HG03575 (cell line): ENCODE measurements around the gene OR52K2.
"Not testable (repeated sequence)": the region's sequence is repeated elsewhere in the genome, so short reads cannot be mapped to it uniquely, and the experiment has no call there.

ENCODE experiments used
- ATAC-seq: cut with Tn5 transposase; IDR thresholded peaks from one replicate; pipeline ENCODE4 v1.9.1; 2021; ENCODE audit not compliant: unreplicated experiment, insufficient number of reproducible peaks, low FRiP score; ENCODE audit errors: extremely low read depth

OR52K2 gene

GRCh38 chr11:4467811-4468606 is 18.9 kb downstream of the OR52K2 start:
- ATAC-seq = no peak

GRCh38 chr11:4479644-4480043 is 30.5 kb downstream of the OR52K2 start:
- no peak for ATAC-seq

- no peak for ATAC-seq
These were observed 31.6 kb downstream of the OR52K2 start for GRCh38 chr11:4480577-4481239.

GRCh38 chr11:4481240-4481582 is 32.1 kb downstream of the OR52K2 start:
- no peak for ATAC-seq

GRCh38 chr11:4482445-4482844 is 33.4 kb downstream of the OR52K2 start, which contains the start of gene OR52K1:
OR52K1 (plus strand) TSS chr11:4482646; CDS start chr11:4488901, 6,255 bp downstream.
- ATAC-seq = no peak

- ATAC-seq = no peak
These were observed 35.2 kb downstream of the OR52K2 start for GRCh38 chr11:4484310-4484709.

GRCh38 chr11:4491405-4491804 is 42.3 kb downstream of the OR52K2 start:
- not testable (repeated sequence) for ATAC-seq

- ATAC-seq = no peak
These were observed 42.9 kb downstream of the OR52K2 start for GRCh38 chr11:4491878-4492606.

GRCh38 chr11:4493480-4493818 is 44.4 kb downstream of the OR52K2 start:
- no peak for ATAC-seq

GRCh38 chr11:4495487-4495886 is 46.4 kb downstream of the OR52K2 start:
- ATAC-seq = no peak

- ATAC-seq = no peak
These were observed 46.9 kb downstream of the OR52K2 start for GRCh38 chr11:4495986-4496385.

GRCh38 chr11:4496557-4497248 is 47.6 kb downstream of the OR52K2 start:
- no peak for ATAC-seq
